GM21515 (cell line): Measurements from ENCODE around the gene AFTPH.

Source experiments
- ATAC-seq: cut with Tn5 transposase; IDR thresholded peaks from one replicate; pipeline ENCODE4 v1.9.1; 2021; ENCODE audit not compliant: unreplicated experiment

The AFTPH gene

DNA sequence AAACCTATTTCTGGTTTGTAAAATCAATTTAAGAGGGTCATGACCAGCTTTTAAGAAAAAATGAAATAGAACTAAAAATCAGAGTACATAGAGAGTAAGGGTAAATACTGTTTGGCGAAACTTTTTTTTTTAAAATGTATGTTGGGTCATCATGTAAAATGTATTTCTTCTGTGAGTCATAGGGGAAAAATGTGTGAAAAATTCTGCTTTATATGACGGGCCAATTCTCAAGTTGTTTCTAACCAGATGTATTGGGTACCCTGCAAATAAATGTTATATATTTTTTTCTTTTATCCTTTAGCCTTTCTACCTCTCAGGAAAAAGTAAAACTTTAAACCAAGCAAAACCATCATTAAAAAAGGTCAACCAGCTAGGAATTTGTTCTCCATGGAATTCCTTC is 13.9 kb downstream of the AFTPH start:
- ATAC-seq, result no peak

DNA sequence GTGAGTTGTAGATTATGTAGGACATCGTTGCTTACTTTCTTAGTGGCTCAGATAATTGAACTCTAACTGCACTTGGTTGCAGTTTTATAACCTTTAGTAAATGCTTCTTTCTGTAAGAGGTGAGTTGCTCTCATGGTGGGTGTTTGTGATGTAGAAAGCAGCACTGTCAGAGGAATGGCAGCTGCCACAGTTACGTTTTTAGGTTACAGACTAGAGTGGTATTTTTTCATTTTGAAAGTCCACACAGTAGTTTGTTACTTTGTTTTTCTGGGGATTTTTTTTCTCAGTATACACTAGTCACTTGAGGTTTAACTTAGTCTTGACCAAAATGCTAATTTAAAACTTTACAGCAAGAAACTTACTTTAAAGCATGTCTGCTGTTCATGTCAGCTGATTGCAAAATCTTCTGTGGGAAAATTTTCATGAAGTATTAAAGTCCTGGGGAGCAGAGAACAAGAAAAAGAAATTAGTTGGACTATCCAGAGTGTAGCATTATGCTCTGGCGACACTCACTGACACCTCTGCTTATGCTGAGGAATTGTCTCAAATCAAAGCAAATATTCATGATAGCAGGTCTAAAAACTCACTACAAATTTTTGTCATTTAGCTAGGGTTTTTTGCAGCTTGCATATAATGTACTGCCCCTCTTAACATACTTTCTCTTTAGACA is 14.8 kb downstream of the AFTPH start:
- peak; percentile 41 for ATAC-seq

DNA sequence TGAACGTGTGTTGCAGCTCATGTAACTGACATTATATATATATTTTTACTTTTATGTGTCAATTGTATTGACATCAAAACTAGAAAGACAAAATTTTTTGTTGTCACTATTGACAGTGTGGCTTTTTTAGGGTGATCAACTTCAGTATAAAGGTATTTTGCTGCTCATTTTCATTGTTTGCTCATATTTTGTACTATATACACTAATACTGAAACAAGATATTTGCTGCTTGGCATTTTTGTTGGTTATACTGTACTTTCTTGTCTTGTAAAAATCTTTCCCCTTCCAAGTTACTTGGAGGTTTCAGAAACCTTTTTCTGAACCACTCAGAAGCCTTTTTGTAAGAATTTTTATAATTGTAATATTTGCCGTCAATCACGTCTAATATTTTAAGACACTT is 16.5 kb downstream of the AFTPH start:
- no peak for ATAC-seq

DNA sequence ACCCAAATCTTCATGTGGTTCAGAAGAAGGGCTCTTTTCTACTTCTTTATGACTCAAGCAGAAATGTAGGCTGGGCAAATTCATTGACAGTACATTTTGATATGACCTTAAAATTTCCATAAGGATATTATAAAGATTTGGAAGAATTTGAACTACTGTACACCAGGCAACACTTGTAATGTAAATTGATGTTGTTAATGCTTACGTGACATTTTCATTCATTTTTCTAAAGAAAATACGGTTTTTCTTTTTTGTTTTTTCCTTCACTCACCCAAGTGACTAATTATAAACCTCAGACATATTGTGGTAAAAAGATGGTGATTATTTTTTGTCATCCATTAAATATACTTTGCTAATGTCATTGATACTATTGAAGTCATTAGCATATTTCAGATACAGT is 17.4 kb downstream of the AFTPH start:
- no peak for ATAC-seq

DNA sequence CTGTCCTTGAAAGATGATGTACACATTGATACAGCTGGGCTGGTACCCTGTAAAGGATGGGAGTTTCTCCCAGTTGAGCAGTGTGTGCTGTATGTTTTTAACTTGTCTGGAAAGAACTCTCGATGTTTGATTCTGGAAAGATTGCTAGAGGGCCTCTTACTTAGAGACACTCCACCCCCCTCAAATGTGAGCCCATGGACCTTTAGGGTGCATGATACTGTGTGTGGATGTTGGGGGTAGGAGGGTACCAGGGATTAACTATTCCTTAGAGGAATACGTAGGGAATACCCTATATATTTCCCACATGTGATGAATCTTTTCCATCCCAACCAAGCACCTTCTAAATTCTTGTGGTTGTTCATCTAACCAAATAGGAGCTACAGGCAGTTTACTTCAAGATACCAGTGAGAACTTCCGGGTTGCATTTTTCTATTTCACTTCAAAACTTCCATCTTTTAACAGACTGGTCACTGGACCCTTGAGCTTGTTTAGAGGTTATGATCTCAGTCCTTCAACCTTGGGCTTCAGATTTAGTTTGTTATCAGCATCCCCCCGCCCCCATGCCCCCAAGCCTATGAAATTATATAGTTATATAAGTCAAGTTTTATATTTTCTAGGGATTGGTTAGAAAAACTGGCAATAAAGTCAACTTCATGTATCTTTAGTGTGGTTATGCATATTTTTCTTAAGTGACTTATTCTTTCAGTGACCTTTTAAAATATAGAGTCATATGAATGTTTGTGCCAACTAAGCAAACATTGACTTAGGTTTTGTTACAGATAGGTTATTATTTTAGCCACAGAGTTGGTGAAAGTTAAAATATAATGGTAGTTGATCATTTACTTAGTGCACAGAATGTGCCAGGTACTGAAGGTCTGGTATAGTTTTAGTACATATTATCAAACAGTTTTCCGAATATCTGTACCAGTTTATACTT is 18.2 kb downstream of the AFTPH start:
- ATAC-seq, result no peak

DNA sequence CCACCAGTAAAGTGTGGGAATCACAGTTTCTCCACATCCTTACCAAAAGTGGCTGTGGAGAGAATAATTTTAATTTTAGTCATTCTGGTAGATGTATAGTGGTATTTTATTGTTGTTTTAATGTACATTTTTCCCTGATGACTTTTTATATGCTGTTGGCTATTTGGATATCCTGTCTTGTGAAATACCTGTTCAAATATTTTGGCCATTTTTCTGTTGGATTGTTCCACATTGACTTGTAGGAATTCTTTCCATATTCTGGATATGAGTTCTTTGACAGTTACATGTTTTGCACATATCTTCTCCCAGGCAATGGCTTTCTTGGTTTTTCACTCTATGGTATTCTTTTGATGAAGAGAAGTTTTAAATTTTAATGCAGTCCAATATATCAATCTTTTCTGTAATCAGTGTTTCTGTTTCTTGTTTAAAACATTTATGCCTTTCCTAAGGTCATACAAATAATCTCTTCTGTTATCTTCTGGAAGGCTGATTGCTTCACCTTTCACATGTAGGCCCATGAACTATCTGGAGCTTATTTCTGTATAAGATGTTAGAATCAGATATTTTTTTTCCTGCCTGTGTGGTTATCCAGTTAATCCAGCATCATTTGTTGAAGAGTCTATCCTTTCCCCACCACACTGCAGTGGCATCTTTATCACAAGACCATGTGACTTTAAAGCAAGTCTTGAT is 19.0 kb downstream of the AFTPH start:
- no peak for ATAC-seq

DNA sequence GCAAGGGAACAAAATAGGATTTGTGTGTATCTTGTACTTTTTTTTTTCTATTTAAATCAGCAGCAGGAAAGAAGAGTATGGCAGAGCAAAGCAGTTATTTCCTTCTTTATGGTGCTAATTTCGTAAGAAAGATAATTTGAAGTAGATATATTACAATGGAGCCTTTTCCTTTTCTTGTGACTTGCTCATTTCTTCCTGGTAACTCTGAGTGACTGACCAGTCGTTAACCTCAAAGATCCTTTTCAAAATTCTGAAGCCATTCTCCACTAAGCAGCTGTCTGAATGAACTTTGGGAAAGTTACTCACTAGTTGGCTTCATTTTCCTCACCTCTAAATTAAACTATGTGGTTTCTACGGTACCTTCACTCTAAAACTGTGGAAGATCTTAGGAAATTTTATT is 24.6 kb downstream of the AFTPH start:
- no peak for ATAC-seq

DNA sequence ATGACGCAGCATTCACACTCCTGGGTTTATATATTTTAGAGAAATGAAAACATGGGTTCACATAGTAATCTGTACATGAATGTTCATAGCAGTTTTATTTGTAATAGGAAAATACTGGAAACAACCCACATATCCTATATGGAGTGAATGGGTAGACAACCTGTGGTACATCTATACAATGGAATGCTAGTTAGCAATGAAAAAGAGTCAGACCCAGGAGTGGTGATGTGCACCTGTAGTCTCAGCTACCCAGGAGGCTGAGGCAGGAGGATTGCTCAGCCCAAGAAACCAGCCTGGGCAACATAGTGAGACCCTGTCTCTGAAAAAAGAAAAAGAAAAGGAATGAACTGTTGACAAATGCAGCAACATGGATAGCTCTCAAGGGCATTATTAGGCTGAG is 25.9 kb downstream of the AFTPH start:
- ATAC-seq, result no peak

DNA sequence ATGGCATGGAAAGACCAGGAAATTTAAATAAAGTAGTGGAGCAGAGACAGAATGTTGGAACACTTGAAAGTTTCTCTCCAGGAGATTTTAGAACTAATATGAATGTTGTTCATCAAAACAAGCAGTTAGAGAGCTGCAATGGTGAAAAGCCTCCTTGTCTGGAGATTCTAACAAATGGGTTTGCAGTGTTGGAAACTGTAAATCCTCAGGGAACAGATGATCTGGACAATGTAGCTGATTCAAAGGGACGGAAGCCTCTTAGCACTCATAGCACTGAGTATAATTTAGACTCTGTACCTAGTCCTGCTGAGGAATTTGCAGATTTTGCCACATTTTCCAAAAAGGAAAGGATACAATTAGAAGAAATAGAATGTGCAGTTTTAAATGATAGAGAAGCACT is 27.7 kb downstream of the AFTPH start:
- no peak for ATAC-seq

DNA sequence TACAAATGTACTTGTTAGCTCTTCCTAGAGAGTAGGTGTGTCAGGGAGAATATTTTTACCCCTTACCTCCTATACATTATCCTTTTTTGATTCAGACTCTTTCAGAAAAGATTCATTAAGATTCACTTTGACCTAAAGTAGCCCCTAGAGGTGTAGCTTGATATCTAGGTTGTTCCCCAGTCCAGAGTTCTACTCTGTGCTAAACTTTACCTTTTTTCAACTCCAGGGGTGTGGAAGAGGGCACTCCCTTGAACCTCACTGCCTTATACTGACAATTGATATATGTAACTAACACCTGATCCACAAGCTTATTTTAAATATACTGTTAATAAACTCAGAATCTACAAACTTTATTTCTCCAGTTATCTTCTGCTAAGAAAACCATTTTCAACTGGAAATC is 30.0 kb downstream of the AFTPH start:
- no peak for ATAC-seq

DNA sequence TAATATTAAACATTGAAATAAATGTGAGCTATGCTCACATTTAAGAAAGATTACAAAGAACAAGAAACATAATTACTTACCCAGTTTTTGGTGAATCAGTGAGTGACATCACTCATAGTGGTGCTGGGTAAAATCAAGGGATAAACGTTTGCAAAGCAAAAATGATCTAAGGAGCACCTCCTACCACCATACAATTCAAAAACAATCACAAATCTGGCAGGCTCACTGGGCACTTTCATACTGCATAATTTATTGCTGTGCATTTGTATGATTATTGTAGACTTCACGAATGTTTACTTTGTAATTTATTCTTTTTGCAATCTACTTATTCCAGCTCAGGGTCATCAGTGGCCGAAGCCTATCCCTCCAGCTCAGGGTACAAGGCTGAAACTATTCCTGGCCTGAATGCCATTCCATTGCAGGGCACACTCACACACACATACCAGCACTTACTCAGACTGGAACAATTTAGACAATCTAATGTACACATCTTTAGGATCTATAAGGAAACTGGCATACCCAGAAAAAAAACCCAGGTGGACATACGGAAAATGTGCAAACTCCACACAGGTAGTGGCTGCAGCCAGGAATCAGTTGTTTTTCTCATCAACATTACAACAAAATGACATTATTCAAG is 34.4 kb downstream of the AFTPH start:
- no peak for ATAC-seq

DNA sequence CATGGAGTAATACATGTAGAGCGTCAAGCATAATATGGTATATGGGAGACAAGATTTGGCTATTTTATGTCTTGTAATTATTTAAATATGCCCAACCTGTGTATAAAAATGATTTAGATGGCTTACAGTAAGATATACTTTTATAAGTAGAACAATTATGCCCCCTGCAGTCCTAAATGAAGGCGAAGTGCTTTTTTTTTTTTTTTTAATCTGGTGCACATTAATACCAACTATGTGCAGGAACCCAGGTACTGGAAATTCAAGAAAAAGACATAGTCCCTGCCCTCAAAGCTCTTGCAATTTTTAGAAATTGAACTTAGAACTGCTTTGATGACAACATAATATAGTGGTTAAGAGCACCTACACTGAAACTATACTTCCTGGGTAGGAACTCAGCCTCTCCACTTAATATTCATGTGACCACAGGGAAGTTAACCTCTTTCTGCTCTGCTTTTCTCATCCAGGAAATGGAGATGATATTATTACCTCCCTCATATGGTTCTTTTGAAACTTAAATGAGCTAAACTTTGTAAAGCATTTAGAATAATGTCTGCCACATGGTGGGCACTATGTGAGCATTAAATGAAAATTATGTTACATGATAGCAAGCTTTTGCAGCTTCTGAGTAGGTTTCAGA is 38.1 kb downstream of the AFTPH start:
- no peak for ATAC-seq

DNA sequence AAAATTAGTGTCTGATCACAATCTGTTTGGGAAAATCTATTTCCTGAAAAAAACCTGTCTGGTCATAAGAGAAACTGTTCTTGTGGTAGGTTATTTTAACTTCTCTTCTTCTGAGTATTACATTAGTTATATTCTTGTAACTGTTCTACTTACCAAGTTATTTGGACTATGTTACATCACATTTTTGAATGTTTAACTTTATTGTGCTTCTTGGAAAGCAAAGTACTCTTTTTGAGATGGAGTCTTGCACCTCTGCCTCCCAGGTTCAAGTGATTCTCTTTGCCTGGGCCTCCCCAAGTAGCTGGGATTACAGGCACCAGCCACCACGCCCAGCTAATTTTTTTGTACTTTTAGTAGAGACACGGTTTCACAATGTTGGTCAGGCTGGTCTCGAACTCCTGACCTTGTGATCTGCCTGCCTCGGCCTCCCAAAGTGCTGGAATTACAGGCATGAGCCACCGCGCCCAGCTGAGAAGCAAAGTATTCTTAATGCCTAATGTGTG is 39.4 kb downstream of the AFTPH start:
- no peak for ATAC-seq

DNA sequence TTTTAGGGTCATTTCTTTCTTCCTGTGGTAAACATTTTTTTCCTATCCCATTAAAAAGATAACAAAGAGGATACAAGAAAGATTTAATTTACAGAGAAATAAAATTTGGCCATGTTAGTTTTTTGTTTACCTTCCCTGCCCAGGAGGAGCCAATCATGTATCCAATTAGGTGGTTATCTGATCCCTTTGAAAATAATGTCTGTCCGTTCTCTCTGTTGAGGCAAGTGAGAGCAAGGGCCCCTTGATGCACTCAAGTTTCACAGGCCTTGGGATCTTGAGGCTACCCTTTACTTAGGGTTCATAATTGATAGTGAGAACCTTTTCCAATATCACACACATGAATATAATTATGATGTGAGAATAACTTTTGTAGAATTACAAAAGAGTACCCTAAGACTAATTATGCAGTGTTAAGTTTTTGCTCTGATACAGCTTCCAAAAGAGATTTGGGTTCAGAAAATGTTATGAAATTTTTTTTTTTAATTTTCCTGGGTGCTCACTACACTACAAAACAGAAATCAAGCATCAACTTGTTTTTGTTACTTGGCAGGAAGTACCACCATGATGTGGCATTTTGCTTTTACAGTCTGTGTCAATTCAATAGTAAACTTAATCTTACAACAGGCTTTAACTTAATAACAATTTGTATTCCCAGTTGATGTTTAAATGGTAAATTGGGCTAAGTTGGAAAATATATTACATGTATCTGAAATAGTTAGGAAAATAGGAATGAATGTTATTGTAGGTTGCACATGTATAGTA is 42.0 kb downstream of the AFTPH start:
- no peak for ATAC-seq

DNA sequence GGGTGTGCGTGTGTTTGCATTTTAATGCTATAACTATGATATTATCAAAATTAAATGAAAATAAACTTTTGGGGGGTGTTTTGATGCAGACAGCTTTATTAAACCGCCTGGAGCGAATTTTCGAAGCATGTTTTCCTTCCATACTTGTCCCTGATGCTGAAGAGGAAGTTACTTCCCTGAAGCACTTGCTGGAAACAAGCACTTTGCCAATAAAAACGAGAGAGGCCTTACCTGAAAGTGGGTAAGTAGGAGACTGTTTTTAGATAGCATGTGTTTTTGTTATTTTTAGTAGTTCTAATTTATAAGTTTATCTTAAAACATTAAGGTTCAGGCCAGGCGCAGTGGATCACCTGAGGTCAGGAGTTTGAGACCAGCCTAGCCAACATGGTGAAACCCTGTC is 43.3 kb downstream of the AFTPH start:
- no peak for ATAC-seq

DNA sequence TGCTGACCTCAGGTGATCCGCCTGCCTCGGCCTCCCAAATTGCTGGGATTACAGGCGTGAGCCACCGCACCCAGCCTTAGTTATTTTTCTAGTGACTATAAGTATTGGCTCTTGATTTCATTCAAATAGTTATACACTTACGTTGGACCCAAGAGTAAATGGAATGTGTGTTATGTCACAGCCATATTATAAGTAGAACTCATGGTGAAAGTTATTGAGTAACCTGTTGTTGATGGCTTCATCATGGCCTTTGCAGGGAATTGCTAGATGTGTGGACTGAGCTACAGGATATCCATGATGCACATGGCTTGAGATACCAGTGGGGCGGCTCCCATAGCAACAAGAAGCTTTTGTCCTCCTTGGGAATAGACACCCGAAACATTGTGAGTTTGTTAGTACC is 44.7 kb downstream of the AFTPH start:
- no peak for ATAC-seq

DNA sequence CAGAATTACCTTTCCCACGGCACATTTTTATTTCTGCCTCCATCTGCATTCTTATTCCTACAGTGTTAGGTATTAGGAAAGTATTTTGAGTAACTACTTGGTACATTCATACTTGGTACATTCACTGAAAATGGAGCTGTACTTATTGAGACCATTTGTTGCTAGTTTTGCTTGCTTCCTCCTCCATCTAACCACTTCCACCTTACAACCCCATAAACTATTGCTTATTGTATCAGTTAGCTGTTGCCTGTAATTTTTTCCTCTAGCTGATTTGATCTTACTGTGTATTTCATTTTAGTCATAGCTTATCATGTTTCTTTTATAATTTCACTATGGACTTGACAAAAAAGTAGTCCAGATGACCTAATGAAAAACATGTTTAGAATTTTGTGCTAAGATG is 50.7 kb downstream of the AFTPH start:
- no peak for ATAC-seq

DNA sequence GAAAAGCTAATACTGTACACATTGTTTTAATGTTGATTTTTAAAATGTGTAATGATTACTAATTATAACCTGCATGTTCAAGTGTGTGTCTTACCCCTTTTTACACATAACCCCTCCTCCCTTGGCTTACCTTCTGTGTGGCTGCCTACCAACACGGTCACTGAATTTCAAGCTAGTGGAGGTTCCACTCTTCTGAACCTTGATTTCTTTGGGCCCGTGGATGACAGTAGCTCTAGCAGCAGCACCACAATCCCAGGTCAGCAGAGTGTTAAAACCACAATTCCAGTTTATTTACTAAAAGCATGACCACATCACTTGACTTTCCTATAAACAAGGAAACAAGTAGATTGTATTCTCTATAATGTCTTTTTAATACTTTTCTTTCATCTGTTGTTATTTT is 56.9 kb downstream of the AFTPH start:
- no peak for ATAC-seq

DNA sequence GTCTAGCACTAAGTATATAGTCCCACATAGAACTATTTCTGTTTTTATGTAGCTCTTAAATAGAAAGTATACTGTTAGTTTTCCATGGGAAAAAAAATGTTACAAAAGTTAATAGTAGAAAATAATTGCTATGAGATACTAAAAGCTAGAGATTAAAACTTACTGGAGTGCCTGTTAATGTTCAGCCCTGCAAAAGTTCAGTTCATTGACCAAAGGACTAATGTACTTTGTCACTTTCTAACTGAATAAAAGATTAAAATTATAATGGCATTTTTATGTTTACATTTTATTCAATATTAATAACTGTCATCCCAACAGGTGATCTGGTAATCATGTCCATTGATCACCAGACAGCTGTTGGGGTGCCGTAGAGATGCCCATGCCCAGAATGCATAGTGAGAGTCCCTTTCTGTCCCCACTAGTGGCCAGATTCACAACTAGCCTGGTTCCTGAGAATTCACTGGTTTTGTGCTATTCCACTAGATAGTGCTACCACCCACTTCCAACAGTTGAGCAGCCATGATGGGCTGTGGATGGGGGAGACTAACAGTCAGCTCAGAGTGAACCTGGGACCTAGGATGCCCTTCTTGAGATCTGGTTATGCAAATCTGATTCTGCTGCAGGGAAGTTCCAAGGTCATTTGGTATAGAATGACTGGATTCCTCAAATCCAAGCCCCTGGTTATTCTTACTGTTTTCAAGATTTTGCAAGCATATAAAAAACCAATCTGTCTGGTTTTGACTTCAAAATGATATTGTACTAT is 57.8 kb downstream of the AFTPH start:
- ATAC-seq, result no peak
